ENCODE results near the gene KDM2B. TPM values are rescaled to one million over a fixed set of nuclear protein-coding genes. Genes with fewer than 3 reads are reported as not detected.

The KDM2B gene
- total and polyA plus RNA-seq, 2 donors (not counting 3 experiments of a cell fraction or from before 2014, with no cell fraction given), result 26.8 to 37.3 TPM

- intact Hi-C loops (cut with micrococcal nuclease), result no loop called here
- Histone ChIP-seq H3K36me3 (ENCODE audit: control insufficient read depth in 2 of 2, extremely low read depth in 1 of 2, insufficient read depth in 2 of 2, low read length in 2 of 2) (peaks cover 0 to 2% of the 10 kb centered on the region in 2 experiments), H3K4me2 (ENCODE audit: insufficient read depth, low read length) (no peak overlapping the region), H3K9me1 (replicated peaks; ENCODE audit: control insufficient read depth, extremely low read depth, insufficient read depth, low read length) (no peaks in the 10 kb centered on the region), H3K4me1 (ENCODE audit: control insufficient read depth, extremely low read depth, insufficient read depth, low read length) (no peaks in the 10 kb centered on the region), H2AFZ (ENCODE audit: low read depth, low read length) (no peak overlapping the region), H3K27ac (ENCODE audit: insufficient read depth, low read depth, low read length) (no peak overlapping the region), H4K20me1 (replicated peaks; ENCODE audit: control insufficient read depth, extremely low read depth, insufficient read depth, low read length) (no peaks in the 10 kb centered on the region), H3K9ac (replicated peaks; ENCODE audit: extremely low read depth, insufficient read depth, low read length) (no peak overlapping the region), H3K79me2 (ENCODE audit: control insufficient read depth, insufficient read depth, low read length) (no peaks in the 10 kb centered on the region), H3K9me3 (replicated peaks; ENCODE audit: control insufficient read depth, insufficient read depth, low read length) (no peaks in the 10 kb centered on the region), H3K27me3 (ENCODE audit: control insufficient read depth in 2 of 2, insufficient read depth in 2 of 2, low read length in 2 of 2) (no peaks in the 10 kb centered on the region), H3K4me3 (replicated peaks in 1 of 3; ENCODE audit: insufficient read depth in 1 of 3, low read depth in 1 of 3, low read length in 3 of 3) (no peak overlapping the region)
- no peak for FAIRE-seq
- TF ChIP-seq MYC (IDR thresholded peaks at IDR 0.05; ENCODE audit: low read depth, low read length), result no peak
- TF ChIP-seq, protein P1, sequence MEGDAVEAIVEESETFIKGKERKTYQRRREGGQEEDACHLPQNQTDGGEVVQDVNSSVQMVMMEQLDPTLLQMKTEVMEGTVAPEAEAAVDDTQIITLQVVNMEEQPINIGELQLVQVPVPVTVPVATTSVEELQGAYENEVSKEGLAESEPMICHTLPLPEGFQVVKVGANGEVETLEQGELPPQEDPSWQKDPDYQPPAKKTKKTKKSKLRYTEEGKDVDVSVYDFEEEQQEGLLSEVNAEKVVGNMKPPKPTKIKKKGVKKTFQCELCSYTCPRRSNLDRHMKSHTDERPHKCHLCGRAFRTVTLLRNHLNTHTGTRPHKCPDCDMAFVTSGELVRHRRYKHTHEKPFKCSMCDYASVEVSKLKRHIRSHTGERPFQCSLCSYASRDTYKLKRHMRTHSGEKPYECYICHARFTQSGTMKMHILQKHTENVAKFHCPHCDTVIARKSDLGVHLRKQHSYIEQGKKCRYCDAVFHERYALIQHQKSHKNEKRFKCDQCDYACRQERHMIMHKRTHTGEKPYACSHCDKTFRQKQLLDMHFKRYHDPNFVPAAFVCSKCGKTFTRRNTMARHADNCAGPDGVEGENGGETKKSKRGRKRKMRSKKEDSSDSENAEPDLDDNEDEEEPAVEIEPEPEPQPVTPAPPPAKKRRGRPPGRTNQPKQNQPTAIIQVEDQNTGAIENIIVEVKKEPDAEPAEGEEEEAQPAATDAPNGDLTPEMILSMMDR (IDR thresholded peaks at IDR 0.05; ENCODE audit: extremely low read depth in 1 of 2, insufficient read depth in 1 of 2, low read depth in 1 of 2, low read length in 2 of 2), result no peak
- TF ChIP-seq GATA2 (IDR thresholded peaks at IDR 0.05; ENCODE audit: insufficient read depth, insufficient read length, low read depth, low read length), result no peak
- no peak for TF ChIP-seq JUN (IDR thresholded peaks at IDR 0.05; ENCODE audit: borderline replicate concordance, insufficient read depth, insufficient read length, low read depth)
- TF ChIP-seq POLR2AphosphoS5 (IDR thresholded peaks at IDR 0.05; ENCODE audit: insufficient read depth, low read depth, low read length), result no peak
- TF ChIP-seq EZH2 (IDR thresholded peaks at IDR 0.05; ENCODE audit: borderline replicate concordance, low read depth, low read length, severe bottlenecking), result no peak
- TF ChIP-seq, protein P2, sequence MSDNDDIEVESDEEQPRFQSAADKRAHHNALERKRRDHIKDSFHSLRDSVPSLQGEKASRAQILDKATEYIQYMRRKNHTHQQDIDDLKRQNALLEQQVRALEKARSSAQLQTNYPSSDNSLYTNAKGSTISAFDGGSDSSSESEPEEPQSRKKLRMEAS (IDR thresholded peaks at IDR 0.05; ENCODE audit: insufficient read depth, insufficient read length), result no peak
- no peak for TF ChIP-seq POLR2A (IDR thresholded peaks at IDR 0.05; ENCODE audit: low read depth, low read length)
- TF ChIP-seq FOS (IDR thresholded peaks at IDR 0.05; ENCODE audit: borderline replicate concordance, insufficient read depth, low read length), result no peak
- ChIA-PET CTCF (interaction anchor here (1.2 kb wide), 1 partner anchor 152 kb away, joined by 4 read pairs; no protein-coding TSS in a partner anchor), POLR2A (no interaction called here)
- dilution Hi-C loops (cut with MboI; ENCODE audit: extremely low pct_ligation_motif_present, low sequenced_read_pairs), result no loop called here
- no TSS peak for BruUV-seq (replicated peaks)
- DNase-seq (ENCODE audit: low read depth, low spot score), result no peak
Measured at GRCh38 chr12:121516437-121517011, 64.3 kb downstream of the KDM2B start.
